Prostate gland (tissue), 2 donors: ENCODE data around the gene PABPC1L. TPM values are rescaled to one million over a fixed set of nuclear protein-coding genes. Genes with fewer than 3 reads are reported as not detected.
"Not testable (repeated sequence)": the region's sequence is repeated elsewhere in the genome, so short reads cannot be mapped to it uniquely, and the experiment has no call there.

Experiments used
- DNase-seq: peaks from one replicate; pipeline ENCODE4 v3.0.0-alpha.2; 2019; ENCODE audit warnings: low spot score
- H3K27ac ChIP-seq, 2 donors: fragments of 200-600 bp; sonication (generic); 2 replicates each; pipeline ENCODE4 v1.5.1; 2017 to 2019
- H3K27me3 ChIP-seq: fragments of 200-600 bp; sonication (generic); replicated peaks from 2 replicates; pipeline ENCODE4 v1.5.1; 2019; ENCODE audit not compliant: insufficient read depth
- H3K36me3 ChIP-seq, 2 donors: fragments of 200-600 bp; sonication (generic); 1 replicate in 1 of 2; 2 replicates in 1 of 2; pipeline versions ENCODE4 v1.5.1 to v1.8.1; 2017 to 2019
- H3K4me1 ChIP-seq: fragments of 200-600 bp; sonication (generic); replicated peaks from 2 replicates; pipeline ENCODE4 v1.5.1; 2019
- H3K4me3 ChIP-seq, 2 donors: fragments of 200-600 bp; sonication (generic); 2 replicates each; pipeline ENCODE4 v1.5.1; 2017 to 2019
- H3K9me3 ChIP-seq: fragments of 200-600 bp; sonication (generic); 2 replicates; pipeline ENCODE4 v1.5.1; 2017
- POLR2A ChIP-seq: fragments of 450-650 bp; IDR thresholded peaks from one replicate; pipeline ENCODE4 v1.6.1; 2016; ENCODE audit warnings: antibody characterized with exemption, mild to moderate bottlenecking
- POLR2AphosphoS5 ChIP-seq: sonication (generic); formaldehyde crosslinking; IDR thresholded peaks from one replicate; pipeline ENCODE4 v1.6.1; 2017; ENCODE audit warnings: antibody characterized with exemption
- WGBS: methylation state at CpG from one replicate; pipeline ENCODE4 v1.1.5; 2018; 5-methylcytosine and 5-hydroxymethylcytosine counted together
- intact Hi-C: fragments of 100-400 bp; cut with DNase I; formaldehyde crosslinking; loops from one replicate; pipeline ENCODE4 v1.14.2; 2022
- total RNA-seq, 2 donors: library from RNA; depleted of rRNA; stranded (reverse); fragments of >200 nt; gene quantifications; one replicate each; pipeline ENCODE4 v1.1.0, GENCODE V29; 2016
- TF ChIP-seq, protein P1 (sequence below), 4 experiments: fragments of 200-600 bp in 2 of 4; fragments of 450-650 bp in 2 of 4; sonication (generic) in 2 of 4; IDR thresholded peaks; 1 replicate in 3 of 4; 2 replicates in 1 of 4; pipeline ENCODE4 v1.5.1; 2016 to 2019; ENCODE audit warnings: antibody characterized with exemption in 4 of 4, mild to moderate bottlenecking in 2 of 4, moderate library complexity in 2 of 4

Gene PABPC1L
- 10 to 100 TPM; 35.6 to 48.9 TPM for total RNA-seq

- DNase-seq, result peak; percentile 68
- H3K4me3 ChIP-seq, result peak within 1 kb of the TSS; percentile 63 to 64
- peak within 1 kb of the TSS in 1 of 2 donors; percentile 20 for H3K27ac ChIP-seq
- no peaks in the 10 kb centered on the region for H3K27me3 ChIP-seq
- H3K36me3 ChIP-seq, result peaks cover 0 to 6% of the 10 kb centered on the region in 2 donors
- H3K9me3 ChIP-seq, result no peaks in the 10 kb centered on the region
- TF ChIP-seq POLR2AphosphoS5 (no peak), POLR2A (no peak)
- TF ChIP-seq, protein P1, sequence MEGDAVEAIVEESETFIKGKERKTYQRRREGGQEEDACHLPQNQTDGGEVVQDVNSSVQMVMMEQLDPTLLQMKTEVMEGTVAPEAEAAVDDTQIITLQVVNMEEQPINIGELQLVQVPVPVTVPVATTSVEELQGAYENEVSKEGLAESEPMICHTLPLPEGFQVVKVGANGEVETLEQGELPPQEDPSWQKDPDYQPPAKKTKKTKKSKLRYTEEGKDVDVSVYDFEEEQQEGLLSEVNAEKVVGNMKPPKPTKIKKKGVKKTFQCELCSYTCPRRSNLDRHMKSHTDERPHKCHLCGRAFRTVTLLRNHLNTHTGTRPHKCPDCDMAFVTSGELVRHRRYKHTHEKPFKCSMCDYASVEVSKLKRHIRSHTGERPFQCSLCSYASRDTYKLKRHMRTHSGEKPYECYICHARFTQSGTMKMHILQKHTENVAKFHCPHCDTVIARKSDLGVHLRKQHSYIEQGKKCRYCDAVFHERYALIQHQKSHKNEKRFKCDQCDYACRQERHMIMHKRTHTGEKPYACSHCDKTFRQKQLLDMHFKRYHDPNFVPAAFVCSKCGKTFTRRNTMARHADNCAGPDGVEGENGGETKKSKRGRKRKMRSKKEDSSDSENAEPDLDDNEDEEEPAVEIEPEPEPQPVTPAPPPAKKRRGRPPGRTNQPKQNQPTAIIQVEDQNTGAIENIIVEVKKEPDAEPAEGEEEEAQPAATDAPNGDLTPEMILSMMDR (IDR thresholded peaks at IDR 0.05), result no peak
- intact Hi-C loops, result no loop called here
- 2% methylated on average over 61 of the region's 61 CpGs for WGBS
- no peaks in the 10 kb centered on the region for H3K4me1 ChIP-seq
Measured at GRCh38 chr20:44909872-44910689, at the start of gene PABPC1L. Gene PABPC1L, plus strand, starts transcription at chr20:44910060. Its CDS starts 84 bp downstream, at chr20:44910144.

GRCh38 chr20:44861531-44862006, 48.3 kb upstream of the PABPC1L start:
- intact Hi-C loops, result no loop called here
- TF ChIP-seq POLR2AphosphoS5, result peak; percentile 26
- no peak for TF ChIP-seq POLR2A
- H3K27me3 ChIP-seq, result no peaks in the 10 kb centered on the region
- no peaks in the 10 kb centered on the region for H3K4me1 ChIP-seq
- no peak for DNase-seq
- no peaks in the 10 kb centered on the region for H3K9me3 ChIP-seq
- H3K4me3 ChIP-seq, result no peak overlapping the region
- WGBS, result 26% methylated on average over 5 of the region's 5 CpGs
- peak overlapping the region in 1 of 2 donors; percentile 47 for H3K27ac ChIP-seq
- no peaks in the 10 kb centered on the region for H3K36me3 ChIP-seq

- Histone ChIP-seq H3K4me1 (no peaks in the 10 kb centered on the region), H3K27me3 (no peaks in the 10 kb centered on the region), H3K36me3 (no peaks in the 10 kb centered on the region), H3K27ac (peak overlapping the region; percentile 35 to 47), H3K9me3 (no peaks in the 10 kb centered on the region), H3K4me3 (no peak overlapping the region)
- DNase-seq, result no peak
- no peak for TF ChIP-seq POLR2A
- TF ChIP-seq, protein P1 (IDR thresholded peaks at IDR 0.05), result no peak
- no peak for TF ChIP-seq POLR2AphosphoS5
- intact Hi-C loops, result no loop called here
- WGBS, result 70% methylated on average over 2 of the region's 2 CpGs
Measured at GRCh38 chr20:44862286-44862685, 47.6 kb upstream of the PABPC1L start.

DNA sequence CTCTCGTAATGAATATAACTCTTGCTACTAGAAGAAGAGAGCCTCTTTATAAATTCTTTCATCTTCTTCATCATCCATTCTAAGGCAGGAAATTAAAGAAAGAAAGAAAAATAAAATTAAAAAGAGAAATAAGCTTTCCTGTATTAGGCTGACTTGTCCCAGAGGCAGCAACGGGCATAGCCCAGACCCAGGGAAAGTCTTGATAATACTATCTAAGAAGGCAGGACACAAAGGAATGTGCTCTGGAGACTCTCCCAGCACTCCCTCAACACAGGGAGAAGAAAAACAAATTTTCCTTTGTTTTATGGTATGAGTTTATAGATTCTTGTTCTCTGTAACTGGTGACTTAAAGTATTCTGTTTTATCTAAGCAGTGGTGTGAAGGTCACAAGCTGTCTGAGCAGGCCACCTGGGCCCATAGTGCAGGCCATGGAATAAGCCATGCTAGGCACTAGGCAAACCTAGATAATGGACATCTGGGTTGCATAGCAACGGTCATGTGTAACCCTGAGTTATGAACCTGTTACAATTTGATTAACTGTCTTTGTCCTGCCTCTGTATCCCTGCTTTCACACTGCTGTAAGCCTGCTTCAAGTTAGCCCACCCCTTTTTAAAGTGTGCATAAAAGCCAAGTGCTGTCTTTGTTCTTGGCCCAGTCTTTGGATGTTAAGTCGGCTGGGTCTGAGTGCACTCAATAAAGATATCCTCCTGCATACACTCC, 46.3 kb upstream of the PABPC1L start:
- H3K27ac ChIP-seq, H3K4me3 ChIP-seq, H3K36me3 ChIP-seq, intact Hi-C loops, DNase-seq, H3K4me1 ChIP-seq, H3K9me3 ChIP-seq, H3K27me3 ChIP-seq: not testable (repeated sequence)
- 41% methylated on average over 4 of the region's 4 CpGs for WGBS

DNA sequence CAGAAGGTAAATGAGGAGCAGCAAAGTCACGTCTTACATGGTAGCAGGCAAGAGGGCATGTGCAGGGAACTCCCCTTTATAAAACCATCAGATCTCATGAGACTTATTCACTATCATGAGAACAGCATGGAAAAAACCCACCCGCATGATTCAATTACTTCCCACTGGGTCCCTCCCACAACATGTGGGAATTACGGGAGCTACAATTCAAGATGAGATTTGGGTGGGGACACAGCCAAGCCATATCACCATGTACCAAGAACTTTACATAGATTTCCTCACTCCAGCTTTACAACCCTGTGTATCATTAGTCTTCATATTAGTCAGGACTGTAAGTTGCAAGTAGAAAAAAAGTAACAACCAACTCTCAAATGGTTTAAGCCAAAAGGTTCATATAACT, 45.4 kb upstream of the PABPC1L start:
- H3K27me3 ChIP-seq, H3K36me3 ChIP-seq, intact Hi-C loops: not testable (repeated sequence)

GRCh38 chr20:44866703-44867335, 43.0 kb upstream of the PABPC1L start:
- WGBS, result 76% methylated on average over 8 of the region's 8 CpGs
- no peak for DNase-seq
- intact Hi-C loops, result loop anchor here (2.0 to 5.0 kb wide), 2 partner anchors 120 to 180 kb away; no protein-coding TSS in a partner anchor
- no peak for TF ChIP-seq POLR2AphosphoS5
- TF ChIP-seq POLR2A, result no peak
- TF ChIP-seq, protein P1 (IDR thresholded peaks at IDR 0.05), result no peak
- H3K9me3 ChIP-seq, result no peaks in the 10 kb centered on the region
- no peaks in the 10 kb centered on the region for H3K4me1 ChIP-seq
- H3K36me3 ChIP-seq, result no peaks in the 10 kb centered on the region
- no peak overlapping the region for H3K4me3 ChIP-seq
- H3K27ac ChIP-seq, result no peak overlapping the region
- no peaks in the 10 kb centered on the region for H3K27me3 ChIP-seq

More for the DNA sequence above, 45.4 kb upstream of the PABPC1L start:
- not testable (repeated sequence) for DNase-seq, H3K4me3 ChIP-seq, H3K4me1 ChIP-seq, H3K9me3 ChIP-seq, H3K27ac ChIP-seq
- WGBS, result 78% methylated on average over 3 of the region's 3 CpGs
